22Rv1 (cell line): Measurements from ENCODE around the gene HSD17B7.

Experiments used
- H3K27ac ChIP-seq: fragments of 450-650 bp; 2 replicates; pipeline ENCODE4 v1.5.1; 2017
- ZFX ChIP-seq: fragments of 450-650 bp; IDR thresholded peaks from 2 replicates; pipeline ENCODE4 v1.6.1; 2017; ENCODE audit warnings: antibody characterized with exemption, borderline replicate concordance
- TF ChIP-seq, protein P1 (sequence below): fragments of 450-650 bp; IDR thresholded peaks from 2 replicates; pipeline ENCODE4 v1.5.1; 2017; ENCODE audit warnings: mild to moderate bottlenecking

The HSD17B7 gene

DNA sequence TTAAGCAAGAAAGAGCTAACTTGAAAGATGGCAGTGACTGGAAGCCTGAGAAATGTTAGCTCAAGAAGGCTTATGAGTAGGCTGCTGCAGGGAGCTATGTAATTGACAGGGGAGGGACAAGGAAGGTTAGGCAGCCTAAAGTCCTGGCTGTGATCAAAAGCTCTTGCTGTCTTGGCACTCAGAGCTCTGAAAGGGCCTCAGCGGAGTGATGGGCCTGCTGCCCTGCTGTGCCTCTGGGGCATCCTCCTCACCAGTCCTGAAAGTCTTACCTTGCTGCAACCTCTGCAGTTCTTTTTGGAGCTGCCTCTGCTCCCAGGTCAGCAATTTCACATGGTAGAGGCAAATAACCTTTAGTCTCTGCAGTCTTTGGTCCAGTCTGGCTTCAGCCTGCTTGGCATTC, 68.7 kb downstream of the HSD17B7 start:
- TF ChIP-seq, protein P1, sequence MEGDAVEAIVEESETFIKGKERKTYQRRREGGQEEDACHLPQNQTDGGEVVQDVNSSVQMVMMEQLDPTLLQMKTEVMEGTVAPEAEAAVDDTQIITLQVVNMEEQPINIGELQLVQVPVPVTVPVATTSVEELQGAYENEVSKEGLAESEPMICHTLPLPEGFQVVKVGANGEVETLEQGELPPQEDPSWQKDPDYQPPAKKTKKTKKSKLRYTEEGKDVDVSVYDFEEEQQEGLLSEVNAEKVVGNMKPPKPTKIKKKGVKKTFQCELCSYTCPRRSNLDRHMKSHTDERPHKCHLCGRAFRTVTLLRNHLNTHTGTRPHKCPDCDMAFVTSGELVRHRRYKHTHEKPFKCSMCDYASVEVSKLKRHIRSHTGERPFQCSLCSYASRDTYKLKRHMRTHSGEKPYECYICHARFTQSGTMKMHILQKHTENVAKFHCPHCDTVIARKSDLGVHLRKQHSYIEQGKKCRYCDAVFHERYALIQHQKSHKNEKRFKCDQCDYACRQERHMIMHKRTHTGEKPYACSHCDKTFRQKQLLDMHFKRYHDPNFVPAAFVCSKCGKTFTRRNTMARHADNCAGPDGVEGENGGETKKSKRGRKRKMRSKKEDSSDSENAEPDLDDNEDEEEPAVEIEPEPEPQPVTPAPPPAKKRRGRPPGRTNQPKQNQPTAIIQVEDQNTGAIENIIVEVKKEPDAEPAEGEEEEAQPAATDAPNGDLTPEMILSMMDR, result no peak
- TF ChIP-seq ZFX, result no peak
- no peak overlapping the region for H3K27ac ChIP-seq

DNA sequence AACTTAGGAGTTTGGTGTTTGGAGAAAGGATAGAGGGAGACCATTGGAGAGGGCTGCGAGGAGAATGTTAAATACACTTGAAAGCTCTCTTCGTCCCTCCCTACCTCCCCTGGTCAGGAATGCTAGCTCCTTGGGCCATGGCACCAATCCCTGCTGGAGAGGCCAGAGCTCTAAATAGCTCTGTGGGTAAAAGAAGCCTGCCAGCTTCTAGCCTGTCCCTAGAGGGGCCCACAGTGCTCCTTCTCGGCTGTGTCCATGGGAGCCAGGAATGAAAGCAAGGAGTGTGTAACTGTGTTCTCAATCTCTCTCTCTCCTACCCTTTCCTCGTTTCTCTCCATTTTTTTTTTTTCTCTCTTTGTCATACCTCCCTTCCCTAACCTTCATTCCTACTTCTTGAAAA, 70.6 kb downstream of the HSD17B7 start, which contains the start of gene CCDC190:
CCDC190 (minus strand) TSS at position 75 of the 400 bp plus-strand sequence. CDS start 1,529 bp downstream, outside the sequence.
- TF ChIP-seq, protein P1, result no peak
- no peak for TF ChIP-seq ZFX
- H3K27ac ChIP-seq, result no peak within 1 kb of the TSS

DNA sequence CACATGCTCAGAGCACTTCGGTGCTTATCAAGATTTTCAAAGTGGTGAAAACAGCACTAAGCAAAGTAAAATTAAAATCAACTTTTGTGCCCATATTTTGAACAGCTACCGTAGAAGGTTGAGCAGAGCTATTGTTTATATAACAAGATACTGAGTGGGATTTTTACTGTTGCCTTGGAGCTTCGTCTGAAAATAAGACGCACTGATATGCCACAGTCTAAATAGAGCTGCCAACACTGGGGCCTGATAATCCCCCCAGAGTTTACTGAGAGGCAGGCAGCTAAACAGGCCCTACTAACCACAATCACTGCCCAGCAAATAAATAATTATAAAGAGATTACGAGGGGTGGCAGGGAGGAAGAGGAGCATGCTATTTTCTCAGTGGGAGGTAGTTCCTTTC, 71.1 kb downstream of the HSD17B7 start:
- TF ChIP-seq, protein P1, result no peak
- no peak for TF ChIP-seq ZFX
- no peak overlapping the region for H3K27ac ChIP-seq
